Kidney (tissue), 14 donors: ENCODE measurements around the gene POP5. TPM values are rescaled to one million over a fixed set of nuclear protein-coding genes. Genes with fewer than 3 reads are reported as not detected.

Source experiments
- DNase-seq, 5 donors: peaks; one replicate each; pipeline ENCODE4 v3.0.0-alpha.2; 2013 to 2020
- FAIRE-seq: peaks from 2 replicates; lab custom pipeline; 2012; peaks lifted over from hg19 to GRCh38; lab: Jason Lieb, UNC
- H3K27ac ChIP-seq, 2 donors: one replicate each; pipeline ENCODE4 v1.7.0; 2013; ENCODE audit warnings: low read depth in 2 of 2, low read length in 2 of 2, inconsistent platforms in 1 of 2
- H3K27me3 ChIP-seq: one replicate; pipeline ENCODE4 v1.7.1; 2013; ENCODE audit warnings: low read length, inconsistent platforms; ENCODE audit not compliant: control insufficient read depth, insufficient read depth
- H3K36me3 ChIP-seq, 3 donors: one replicate each; pipeline versions ENCODE4 v1.7.0 to v1.7.1; 2013; ENCODE audit warnings: low read length in 3 of 3, control low read depth in 1 of 3, inconsistent platforms in 1 of 3; ENCODE audit not compliant: insufficient read depth in 3 of 3, control insufficient read depth in 2 of 3
- H3K4me1 ChIP-seq, 3 donors: one replicate each; pipeline versions ENCODE4 v1.7.0 to v1.7.1; 2013; ENCODE audit warnings: low read length in 3 of 3, inconsistent platforms in 1 of 3, low read depth in 1 of 3; ENCODE audit not compliant: control insufficient read depth in 2 of 3, insufficient read depth in 2 of 3
- H3K4me3 ChIP-seq, 3 donors: one replicate each; pipeline versions ENCODE4 v1.7.0 to v1.8.1; 2013; ENCODE audit warnings: low read length in 3 of 3, control low read depth in 1 of 3, inconsistent platforms in 1 of 3
- H3K9ac ChIP-seq, 3 donors: one replicate each; pipeline versions ENCODE4 v1.7.0 to v1.7.1; 2013; ENCODE audit warnings: low read length in 3 of 3, control low read depth in 1 of 3, inconsistent platforms in 1 of 3
- H3K9me3 ChIP-seq, 3 donors: one replicate each; pipeline versions ENCODE4 v1.7.0 to v1.7.1; 2013; ENCODE audit warnings: low read length in 3 of 3, control low read depth in 1 of 3, inconsistent platforms in 1 of 3; ENCODE audit not compliant: control insufficient read depth in 2 of 3, insufficient read depth in 1 of 3
- CTCF ChIP-seq: IDR thresholded peaks from 3 replicates; pipeline ENCODE4 v1.5.1; 2012; ENCODE audit warnings: mild to moderate bottlenecking, moderate library complexity, borderline replicate concordance; ENCODE audit not compliant: insufficient read depth; ENCODE audit errors: extremely low read depth
- intact Hi-C: fragments of 100-400 bp; cut with DNase I; formaldehyde crosslinking; loops from one replicate; pipeline ENCODE4 v1.11.1; 2022
- polyA plus RNA-seq: library from polyadenylated mRNA; stranded (reverse); fragments of 350-450 nt; fragmentation: Illumina TruSeq; extraction: RNeasy Lipid Tissue Mini Kit (QIAGEN cat#74804); gene quantifications from one replicate; pipeline ENCODE4 v1.2.3, GENCODE V29; 2014; ENCODE audit warnings: low read depth, low replicate concordance; ENCODE audit not compliant: insufficient read depth
- total RNA-seq: library from RNA; stranded (reverse); fragmentation: NEBNext Ultra II Directional; extraction: Animal tissue kit (Norgen Biotek cat#: 25700); gene quantifications from one replicate; pipeline ENCODE4 v1.2.1, GENCODE V29; 2021
- donor health status: control.
- donor health status: control.
- donor health status: control.
- donor health status: control.
- donor health status: control.
- donor health status: DM: yes; HTN: yes; CAD: no.
- donor health status: Normal renal cell carcinoma (clear cell type).

The POP5 gene
- total and polyA plus RNA-seq, 2 donors from 2014 or later = 50.0 to 111 TPM

- intact Hi-C loops = no loop called here
- no peaks in the 10 kb centered on the region for H3K4me1 ChIP-seq
- no peaks in the 10 kb centered on the region for H3K9me3 ChIP-seq
- H3K27me3 ChIP-seq = no peaks in the 10 kb centered on the region
- H3K27ac ChIP-seq = no peak overlapping the region
- no peaks in the 10 kb centered on the region for H3K36me3 ChIP-seq
- no peak for DNase-seq
- no peak overlapping the region for H3K9ac ChIP-seq
- TF ChIP-seq CTCF = no peak
- no peak for FAIRE-seq
- H3K4me3 ChIP-seq = no peak overlapping the region
Measured at GRCh38 chr12:120590741-120591407, 9.7 kb upstream of the POP5 start.

GRCh38 chr12:120588948-120589930, 8.0 kb upstream of the POP5 start:
- Histone ChIP-seq H3K36me3 (no peaks in the 10 kb centered on the region), H3K27ac (no peak overlapping the region), H3K4me3 (no peak overlapping the region), H3K9ac (no peak overlapping the region), H3K27me3 (no peaks in the 10 kb centered on the region), H3K9me3 (no peaks in the 10 kb centered on the region), H3K4me1 (peaks cover 0 to 2% (median 0%) of the 10 kb centered on the region in 3 donors)
- FAIRE-seq (no peak), DNase-seq (peak in 2 of 5 donors; percentile 21 to 24)
- TF ChIP-seq CTCF = no peak
- intact Hi-C loops = loop anchor here (10.0 kb wide), 1 partner anchor 126 kb away; the partner anchor contains the start of gene UNC119B

- intact Hi-C loops = loop anchor here (10.0 kb wide), 1 partner anchor 126 kb away; the partner anchor contains the start of gene UNC119B
- H3K9ac ChIP-seq = no peak overlapping the region
- no peaks in the 10 kb centered on the region for H3K9me3 ChIP-seq
- TF ChIP-seq CTCF = no peak
- H3K4me1 ChIP-seq = peaks cover 0 to 5% (median 2%) of the 10 kb centered on the region in 3 donors
- FAIRE-seq (no peak), DNase-seq (no peak)
- H3K27me3 ChIP-seq = peaks cover 3% of the 10 kb centered on the region
- H3K4me3 ChIP-seq = no peak overlapping the region
- no peak overlapping the region for H3K27ac ChIP-seq
- no peaks in the 10 kb centered on the region for H3K36me3 ChIP-seq
Measured at GRCh38 chr12:120588371-120588770, 7.2 kb upstream of the POP5 start.
